Kidney (tissue), 14 donors: ENCODE measurements around the gene SZT2. TPM values are rescaled to one million over a fixed set of nuclear protein-coding genes. Genes with fewer than 3 reads are reported as not detected.

Experiments
- DNase-seq, 5 donors: peaks; one replicate each; pipeline ENCODE4 v3.0.0-alpha.2; 2013 to 2020
- FAIRE-seq: peaks from 2 replicates; lab custom pipeline; 2012; peaks lifted over from hg19 to GRCh38; lab: Jason Lieb, UNC
- H3K27ac ChIP-seq, 2 donors: one replicate each; pipeline ENCODE4 v1.7.0; 2013; ENCODE audit warnings: low read depth in 2 of 2, low read length in 2 of 2, inconsistent platforms in 1 of 2
- H3K27me3 ChIP-seq: one replicate; pipeline ENCODE4 v1.7.1; 2013; ENCODE audit warnings: low read length, inconsistent platforms; ENCODE audit not compliant: control insufficient read depth, insufficient read depth
- H3K36me3 ChIP-seq, 3 donors: one replicate each; pipeline versions ENCODE4 v1.7.0 to v1.7.1; 2013; ENCODE audit warnings: low read length in 3 of 3, control low read depth in 1 of 3, inconsistent platforms in 1 of 3; ENCODE audit not compliant: insufficient read depth in 3 of 3, control insufficient read depth in 2 of 3
- H3K4me1 ChIP-seq, 3 donors: one replicate each; pipeline versions ENCODE4 v1.7.0 to v1.7.1; 2013; ENCODE audit warnings: low read length in 3 of 3, inconsistent platforms in 1 of 3, low read depth in 1 of 3; ENCODE audit not compliant: control insufficient read depth in 2 of 3, insufficient read depth in 2 of 3
- H3K4me3 ChIP-seq, 3 donors: one replicate each; pipeline versions ENCODE4 v1.7.0 to v1.8.1; 2013; ENCODE audit warnings: low read length in 3 of 3, control low read depth in 1 of 3, inconsistent platforms in 1 of 3
- H3K9ac ChIP-seq, 3 donors: one replicate each; pipeline versions ENCODE4 v1.7.0 to v1.7.1; 2013; ENCODE audit warnings: low read length in 3 of 3, control low read depth in 1 of 3, inconsistent platforms in 1 of 3
- H3K9me3 ChIP-seq, 3 donors: one replicate each; pipeline versions ENCODE4 v1.7.0 to v1.7.1; 2013; ENCODE audit warnings: low read length in 3 of 3, control low read depth in 1 of 3, inconsistent platforms in 1 of 3; ENCODE audit not compliant: control insufficient read depth in 2 of 3, insufficient read depth in 1 of 3
- intact Hi-C: fragments of 100-400 bp; cut with DNase I; formaldehyde crosslinking; loops from one replicate; pipeline ENCODE4 v1.11.1; 2022
- polyA plus RNA-seq: library from polyadenylated mRNA; stranded (reverse); fragments of 350-450 nt; fragmentation: Illumina TruSeq; extraction: RNeasy Lipid Tissue Mini Kit (QIAGEN cat#74804); gene quantifications from one replicate; pipeline ENCODE4 v1.2.3, GENCODE V29; 2014; ENCODE audit warnings: low read depth, low replicate concordance; ENCODE audit not compliant: insufficient read depth
- total RNA-seq: library from RNA; stranded (reverse); fragmentation: NEBNext Ultra II Directional; extraction: Animal tissue kit (Norgen Biotek cat#: 25700); gene quantifications from one replicate; pipeline ENCODE4 v1.2.1, GENCODE V29; 2021
- TF ChIP-seq, protein P1 (sequence below): IDR thresholded peaks from 3 replicates; pipeline ENCODE4 v1.5.1; 2012; ENCODE audit warnings: mild to moderate bottlenecking, moderate library complexity, borderline replicate concordance; ENCODE audit not compliant: insufficient read depth; ENCODE audit errors: extremely low read depth
- donor health status: control.
- donor health status: control.
- donor health status: control.
- donor health status: control.
- donor health status: control.
- donor health status: DM: yes; HTN: yes; CAD: no.
- donor health status: Normal renal cell carcinoma (clear cell type).

The SZT2 gene
- total and polyA plus RNA-seq, 2 donors from 2014 or later = 10.4 to 66.8 TPM

- Histone ChIP-seq H3K4me3 (no peak overlapping the region), H3K36me3 (peaks cover 3 to 72% (median 43%) of the 10 kb centered on the region in 3 donors), H3K27me3 (no peaks in the 10 kb centered on the region), H3K4me1 (peaks cover 0 to 10% (median 6%) of the 10 kb centered on the region in 3 donors), H3K27ac (no peak overlapping the region), H3K9ac (no peak overlapping the region), H3K9me3 (no peaks in the 10 kb centered on the region)
- TF ChIP-seq, protein P1, sequence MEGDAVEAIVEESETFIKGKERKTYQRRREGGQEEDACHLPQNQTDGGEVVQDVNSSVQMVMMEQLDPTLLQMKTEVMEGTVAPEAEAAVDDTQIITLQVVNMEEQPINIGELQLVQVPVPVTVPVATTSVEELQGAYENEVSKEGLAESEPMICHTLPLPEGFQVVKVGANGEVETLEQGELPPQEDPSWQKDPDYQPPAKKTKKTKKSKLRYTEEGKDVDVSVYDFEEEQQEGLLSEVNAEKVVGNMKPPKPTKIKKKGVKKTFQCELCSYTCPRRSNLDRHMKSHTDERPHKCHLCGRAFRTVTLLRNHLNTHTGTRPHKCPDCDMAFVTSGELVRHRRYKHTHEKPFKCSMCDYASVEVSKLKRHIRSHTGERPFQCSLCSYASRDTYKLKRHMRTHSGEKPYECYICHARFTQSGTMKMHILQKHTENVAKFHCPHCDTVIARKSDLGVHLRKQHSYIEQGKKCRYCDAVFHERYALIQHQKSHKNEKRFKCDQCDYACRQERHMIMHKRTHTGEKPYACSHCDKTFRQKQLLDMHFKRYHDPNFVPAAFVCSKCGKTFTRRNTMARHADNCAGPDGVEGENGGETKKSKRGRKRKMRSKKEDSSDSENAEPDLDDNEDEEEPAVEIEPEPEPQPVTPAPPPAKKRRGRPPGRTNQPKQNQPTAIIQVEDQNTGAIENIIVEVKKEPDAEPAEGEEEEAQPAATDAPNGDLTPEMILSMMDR = no peak
- no peak for FAIRE-seq
- intact Hi-C loops = no loop called here
- DNase-seq = peak in 1 of 5 donors; percentile 67
These were observed 49.4 kb downstream of the SZT2 start for GRCh38 chr1:43438953-43439581.

GRCh38 chr1:43439781-43440180 lies 50.1 kb downstream of the SZT2 start:
- peaks cover 3 to 70% (median 45%) of the 10 kb centered on the region in 3 donors for H3K36me3 ChIP-seq
- DNase-seq (peak in 2 of 5 donors; percentile 25 to 48), FAIRE-seq (no peak)
- H3K4me3 ChIP-seq = no peak overlapping the region
- no peaks in the 10 kb centered on the region for H3K9me3 ChIP-seq
- no peak overlapping the region for H3K9ac ChIP-seq
- peaks cover 0 to 10% (median 6%) of the 10 kb centered on the region in 3 donors for H3K4me1 ChIP-seq
- no peaks in the 10 kb centered on the region for H3K27me3 ChIP-seq
- intact Hi-C loops = no loop called here
- H3K27ac ChIP-seq = no peak overlapping the region
- TF ChIP-seq, protein P1 = no peak

GRCh38 chr1:43440358-43440757 lies 50.7 kb downstream of the SZT2 start:
- Histone ChIP-seq H3K4me3 (no peak overlapping the region), H3K27ac (no peak overlapping the region), H3K9ac (no peak overlapping the region), H3K9me3 (no peaks in the 10 kb centered on the region), H3K36me3 (peaks cover 3 to 70% (median 46%) of the 10 kb centered on the region in 3 donors), H3K4me1 (peaks cover 0 to 10% (median 3%) of the 10 kb centered on the region in 3 donors), H3K27me3 (no peaks in the 10 kb centered on the region)
- FAIRE-seq (no peak), DNase-seq (peak in 1 of 5 donors; percentile 22)
- intact Hi-C loops = no loop called here
- TF ChIP-seq, protein P1 = no peak
